GM23338 (cell line): ENCODE results near the gene SMCO2. TPM values are rescaled to one million over a fixed set of nuclear protein-coding genes. Genes with fewer than 3 reads are reported as not detected.

ENCODE experiments used
- ATAC-seq: fragments of 200-7000 bp; cut with Tn5 transposase; 3 replicates; pipeline ENCODE4 v1.9.1; 2020
- DNase-seq: peaks from one replicate; pipeline ENCODE4 v3.0.0-alpha.2; 2015; ENCODE audit warnings: low spot score
- H2AFZ ChIP-seq: fragments of 200-600 bp; sonication (generic); 2 replicates; pipeline ENCODE4 v1.8.0; 2016; ENCODE audit warnings: antibody characterized with exemption, mild to moderate bottlenecking, moderate library complexity
- H3F3A ChIP-seq: fragments of 200-600 bp; sonication (generic); replicated peaks from 2 replicates; pipeline ENCODE4 v1.8.0; 2017; ENCODE audit warnings: antibody characterized with exemption, mixed run types, low read depth
- H3K27ac ChIP-seq: fragments of 200-600 bp; sonication (generic); 2 replicates; pipeline ENCODE4 v1.6.1; 2016; ENCODE audit warnings: low read depth
- H3K27me3 ChIP-seq: fragments of 200-600 bp; sonication (generic); 2 replicates; pipeline ENCODE4 v1.8.0; 2016; ENCODE audit warnings: mild to moderate bottlenecking, mixed run types, moderate library complexity; ENCODE audit not compliant: insufficient read depth
- H3K36me3 ChIP-seq: fragments of 200-600 bp; sonication (generic); 2 replicates; pipeline ENCODE4 v1.8.0; 2016; ENCODE audit warnings: mild to moderate bottlenecking; ENCODE audit not compliant: insufficient read depth
- H3K4me1 ChIP-seq: fragments of 200-600 bp; sonication (generic); 2 replicates; pipeline ENCODE4 v1.8.0; 2016; ENCODE audit warnings: mild to moderate bottlenecking, moderate library complexity; ENCODE audit not compliant: insufficient read depth
- H3K4me2 ChIP-seq: fragments of 200-600 bp; sonication (generic); 2 replicates; pipeline ENCODE4 v1.7.1; 2017; ENCODE audit warnings: mixed run types
- H3K4me3 ChIP-seq: fragments of 200-600 bp; sonication (generic); 2 replicates; pipeline ENCODE4 v1.6.1; 2016; ENCODE audit warnings: mixed run types
- H3K79me2 ChIP-seq: fragments of 200-600 bp; sonication (generic); replicated peaks from 2 replicates; pipeline ENCODE4 v1.8.0; 2017; ENCODE audit warnings: mild to moderate bottlenecking; ENCODE audit not compliant: insufficient read depth
- H3K9me2 ChIP-seq: fragments of 200-600 bp; sonication (generic); 2 replicates; pipeline ENCODE4 v1.8.0; 2017; ENCODE audit not compliant: insufficient read depth
- H4K20me1 ChIP-seq: fragments of 200-600 bp; sonication (generic); replicated peaks from 2 replicates; pipeline ENCODE4 v1.8.0; 2017; ENCODE audit warnings: mild to moderate bottlenecking; ENCODE audit not compliant: insufficient read depth
- H3K27ac Mint-ChIP-seq: 2 replicates; pipeline ENCODE4 v1.8.0; 2020; ENCODE audit warnings: inconsistent platforms, mild to moderate bottlenecking, moderate library complexity, mixed read lengths
- H3K27me3 Mint-ChIP-seq: 3 replicates; pipeline ENCODE4 v1.8.0; 2022; ENCODE audit warnings: low read depth, mild to moderate bottlenecking, moderate library complexity, mixed read lengths, inconsistent platforms; ENCODE audit not compliant: insufficient read depth, poor library complexity
- H3K36me3 Mint-ChIP-seq: 3 replicates; pipeline ENCODE4 v1.8.0; 2021; ENCODE audit warnings: low read depth, mild to moderate bottlenecking, inconsistent platforms, moderate library complexity, mixed read lengths
- H3K4me1 Mint-ChIP-seq: 3 replicates; pipeline ENCODE4 v1.8.0; 2020; ENCODE audit warnings: mild to moderate bottlenecking, inconsistent platforms, mixed read lengths
- H3K4me3 Mint-ChIP-seq: 3 replicates; pipeline ENCODE4 v1.8.0; 2021; ENCODE audit warnings: moderate library complexity, mild to moderate bottlenecking, inconsistent platforms, mixed read lengths
- H3K9me3 Mint-ChIP-seq: 3 replicates; pipeline ENCODE4 v1.8.0; 2020; ENCODE audit warnings: moderate library complexity, mild to moderate bottlenecking, inconsistent platforms, mixed read lengths
- CREB1 ChIP-seq: fragments of 250-450 bp; sonication (Bioruptor Pico); IDR thresholded peaks from 2 replicates; pipeline ENCODE4 v1.5.0; 2020; ENCODE audit warnings: low read depth, mild to moderate bottlenecking, moderate library complexity
- CTCF ChIP-seq, 2 experiments: fragments of 200-600 bp in 1 of 2; sonication (generic) in 1 of 2; conservative IDR thresholded peaks; 2 replicates each; pipeline versions ENCODE4 v1.5.1 to v1.6.1; 2016 to 2017; ENCODE audit warnings: antibody characterized with exemption in 2 of 2, low read depth in 2 of 2, mild to moderate bottlenecking in 2 of 2, moderate library complexity in 1 of 2
- EZH2 ChIP-seq: fragments of 200-600 bp; sonication (generic); IDR thresholded peaks from one replicate; pipeline ENCODE4 v1.8.0; 2017; ENCODE audit warnings: antibody characterized with exemption, mild to moderate bottlenecking, low read depth; ENCODE audit not compliant: unreplicated experiment
- EZH2phosphoT487 ChIP-seq: fragments of 200-600 bp; sonication (generic); IDR thresholded peaks from one replicate; pipeline ENCODE4 v1.8.1; 2018; ENCODE audit warnings: antibody characterized with exemption; ENCODE audit not compliant: unreplicated experiment
- JUNB ChIP-seq: IDR thresholded peaks from one replicate; pipeline ENCODE4 v1.6.1; 2016; ENCODE audit warnings: antibody characterized with exemption; ENCODE audit not compliant: unreplicated experiment
- NANOG ChIP-seq: IDR thresholded peaks from 2 replicates; pipeline ENCODE4 v1.6.1; 2016; ENCODE audit warnings: antibody characterized with exemption, borderline replicate concordance
- POLR2AphosphoS5 ChIP-seq: IDR thresholded peaks from 2 replicates; pipeline ENCODE4 v1.6.1; 2016; ENCODE audit warnings: antibody characterized with exemption, low read depth
- REST ChIP-seq: IDR thresholded peaks from one replicate; pipeline ENCODE4 v1.6.1; 2018; ENCODE audit warnings: antibody characterized with exemption; ENCODE audit not compliant: unreplicated experiment
- STAT1 ChIP-seq: IDR thresholded peaks from one replicate; pipeline ENCODE4 v1.6.1; 2016; ENCODE audit warnings: antibody characterized with exemption; ENCODE audit not compliant: unreplicated experiment
- ZNF114 ChIP-seq: fragments of 250-450 bp; sonication (Bioruptor Pico); IDR thresholded peaks from 2 replicates; pipeline ENCODE4 v1.5.0; 2020; ENCODE audit warnings: mild to moderate bottlenecking, moderate library complexity
- ZNF331 ChIP-seq: fragments of 250-450 bp; sonication (Bioruptor Pico); IDR thresholded peaks from 2 replicates; pipeline ENCODE4 v1.5.0; 2020; ENCODE audit warnings: low read depth, mild to moderate bottlenecking, moderate library complexity
- ZNF462 ChIP-seq: fragments of 250-450 bp; sonication (Bioruptor Pico); IDR thresholded peaks from 2 replicates; pipeline ENCODE4 v1.5.0; 2020; ENCODE audit warnings: mild to moderate bottlenecking, moderate library complexity
- polyA plus RNA-seq: library from polyadenylated mRNA; unstranded; fragments of >200 nt; fragmentation: Nextera tagmentation; extraction: Ambion mirVana; gene quantifications from 2 replicates; pipeline ENCODE4 v1.2.1, GENCODE V29; 2016
- total RNA-seq: library from RNA; depleted of rRNA; stranded (reverse); fragments of >200 nt; shearing (Covaris generic); gene quantifications from 2 replicates; pipeline ENCODE4 v1.2.3, GENCODE V29; 2014

Gene SMCO2
- total and polyA plus RNA-seq, 2 experiments from 2014 or later, result 0.86 TPM; not detected in 1

- H3K4me3 Mint-ChIP-seq, result no peak overlapping the region
- Histone ChIP-seq H3K79me2 (peaks cover 83% of the 10 kb centered on the region), H4K20me1 (peaks cover 4% of the 10 kb centered on the region), H3F3A (no peaks in the 10 kb centered on the region), H3K36me3 (no peaks in the 10 kb centered on the region), H3K4me1 (peaks cover 17% of the 10 kb centered on the region), H3K27me3 (peaks cover 12% of the 10 kb centered on the region), H3K27ac (no peak overlapping the region), H2AFZ (no peak overlapping the region), H3K4me2 (no peak overlapping the region), H3K9me2 (no peaks in the 10 kb centered on the region), H3K4me3 (no peak overlapping the region)
- ATAC-seq, result no peak
- DNase-seq, result no peak
- peaks cover 6% of the 10 kb centered on the region for H3K27me3 Mint-ChIP-seq
- TF ChIP-seq EZH2phosphoT487, result no peak
- no peak for TF ChIP-seq EZH2
- TF ChIP-seq NANOG, result no peak
- TF ChIP-seq ZNF331, result no peak
- TF ChIP-seq POLR2AphosphoS5, result no peak
- TF ChIP-seq ZNF462, result no peak
- TF ChIP-seq STAT1, result no peak
- no peak for TF ChIP-seq CTCF (conservative IDR thresholded peaks at IDR 0.05; ENCODE audit: low read depth in 2 of 2)
- TF ChIP-seq JUNB, result no peak
- no peak for TF ChIP-seq ZNF114 (CRISPR knock-in tag)
- no peak for TF ChIP-seq REST
- TF ChIP-seq CREB1 (CRISPR knock-in tag), result no peak
- H3K27ac Mint-ChIP-seq, result no peak overlapping the region; the same call in 1 of the 2 replicates
- peaks cover 29% of the 10 kb centered on the region for H3K4me1 Mint-ChIP-seq
- H3K36me3 Mint-ChIP-seq, result no peaks in the 10 kb centered on the region
- H3K9me3 Mint-ChIP-seq, result no peaks in the 10 kb centered on the region
Observed at GRCh38 chr12:27528788-27529187, 82.3 kb downstream of the SMCO2 start.
